GM18520 (cell line): ENCODE data around the gene KRTAP10-8.
"Not testable (repeated sequence)": the region's sequence is repeated elsewhere in the genome, so short reads cannot be mapped to it uniquely, and the experiment has no call there.

Experiments used
- ATAC-seq: cut with Tn5 transposase; IDR thresholded peaks from one replicate; pipeline ENCODE4 v1.9.1; 2021; ENCODE audit not compliant: unreplicated experiment

Gene KRTAP10-8

DNA sequence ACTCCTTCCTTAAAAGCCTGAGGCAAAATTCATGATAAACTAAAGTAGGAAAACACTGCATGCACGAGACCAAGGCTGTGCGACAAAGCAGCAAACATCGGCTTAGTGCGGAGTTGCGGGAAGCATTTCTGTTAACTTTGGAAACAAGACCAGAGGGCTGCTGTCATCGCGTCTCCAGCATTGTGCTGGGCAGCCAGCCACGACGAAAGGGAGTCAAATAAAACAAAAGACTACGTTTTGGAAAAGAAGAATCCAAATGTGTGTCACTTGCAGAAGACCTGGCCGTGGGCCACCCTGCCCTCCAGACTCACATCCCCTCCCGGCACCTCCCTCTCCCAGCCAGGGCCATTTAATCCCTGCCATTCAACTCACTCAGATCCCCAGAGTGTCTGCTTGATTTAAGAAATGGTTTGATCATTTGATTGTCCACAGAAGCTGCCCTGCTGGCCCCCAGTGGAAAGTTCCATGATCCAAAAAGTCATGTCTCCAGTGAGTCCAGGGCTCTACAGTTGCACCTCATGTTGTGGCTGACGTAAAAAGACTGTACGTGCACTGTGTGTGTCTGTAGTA, 31.9 kb downstream of the KRTAP10-8 start:
- no peak for ATAC-seq

DNA sequence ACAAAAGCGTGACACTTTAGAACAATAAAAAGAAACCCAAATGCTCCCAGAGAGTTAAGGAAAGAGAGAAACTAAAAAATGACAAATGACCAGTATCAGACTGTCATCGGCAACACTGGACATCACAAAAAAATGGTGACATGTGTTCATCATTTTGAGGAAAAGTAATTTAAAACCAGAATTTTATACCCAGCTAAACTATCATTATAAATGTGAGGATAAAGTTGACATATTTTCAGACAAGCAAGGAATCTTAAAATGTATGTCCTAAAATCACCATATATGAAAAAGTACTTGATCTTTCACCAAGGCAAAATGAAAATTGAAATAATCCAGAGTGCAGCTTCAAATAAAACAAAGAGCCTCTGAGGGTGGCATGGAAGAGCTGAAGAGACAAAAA, 33.0 kb downstream of the KRTAP10-8 start:
- no peak for ATAC-seq

DNA sequence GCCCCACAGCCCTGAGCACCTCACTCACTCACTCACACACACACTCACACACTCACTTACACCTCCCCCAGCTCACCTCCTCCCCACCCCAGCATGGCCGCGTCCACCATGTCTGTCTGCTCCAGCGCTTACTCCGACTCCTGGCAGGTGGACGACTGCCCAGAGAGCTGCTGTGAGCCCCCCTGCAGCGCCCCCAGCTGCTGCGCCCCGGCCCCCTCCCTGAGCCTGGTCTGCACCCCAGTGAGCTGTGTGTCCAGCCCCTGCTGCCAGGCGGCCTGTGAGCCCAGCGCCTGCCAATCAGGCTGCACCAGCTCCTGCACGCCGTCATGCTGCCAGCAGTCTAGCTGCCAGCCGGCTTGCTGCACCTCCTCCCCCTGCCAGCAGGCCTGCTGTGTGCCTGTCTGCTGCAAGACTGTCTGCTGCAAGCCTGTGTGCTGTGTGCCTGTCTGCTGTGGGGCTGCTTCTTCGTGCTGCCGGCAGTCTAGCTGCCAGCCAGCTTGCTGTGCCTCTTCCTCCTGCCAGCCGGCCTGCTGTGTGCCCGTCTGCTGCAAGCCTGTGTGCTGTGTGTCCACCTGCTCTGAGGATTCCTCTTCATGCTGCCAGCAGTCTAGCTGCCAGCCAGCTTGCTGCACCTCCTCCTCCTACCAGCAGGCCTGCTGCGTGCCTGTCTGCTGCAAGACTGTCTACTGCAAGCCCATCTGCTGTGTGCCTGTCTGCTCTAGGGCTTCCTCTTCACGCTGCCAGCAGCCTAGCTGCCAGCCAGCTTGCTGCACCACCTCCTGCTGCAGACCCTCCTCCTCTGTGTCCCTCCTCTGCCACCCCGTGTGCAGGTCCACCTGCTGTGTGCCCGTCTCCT, 34.7 kb downstream of the KRTAP10-8 start, which contains the start of gene KRTAP10-11:
Gene KRTAP10-11 (plus strand): TSS at position 49 of the 856 bp plus-strand sequence. CDS start 45 bp downstream, at position 94.
- ATAC-seq: not testable (repeated sequence)

DNA sequence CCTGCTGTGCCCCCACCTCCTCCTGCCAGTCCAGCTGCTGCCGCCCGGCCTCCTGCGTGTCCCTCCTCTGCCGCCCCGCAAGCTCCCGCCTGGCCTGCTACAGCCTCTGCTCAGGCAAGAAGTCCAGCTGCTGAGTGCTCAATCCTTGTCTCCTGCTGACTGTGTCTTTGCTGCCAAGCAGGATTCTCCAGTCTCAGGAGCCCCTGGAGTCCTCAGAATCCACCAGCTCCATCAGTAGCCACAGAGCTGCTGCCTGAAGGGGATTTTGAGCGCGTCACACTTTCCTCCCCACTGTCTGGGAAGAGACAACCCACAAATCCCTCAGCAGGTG, 35.3 kb downstream of the KRTAP10-8 start:
- no peak for ATAC-seq

DNA sequence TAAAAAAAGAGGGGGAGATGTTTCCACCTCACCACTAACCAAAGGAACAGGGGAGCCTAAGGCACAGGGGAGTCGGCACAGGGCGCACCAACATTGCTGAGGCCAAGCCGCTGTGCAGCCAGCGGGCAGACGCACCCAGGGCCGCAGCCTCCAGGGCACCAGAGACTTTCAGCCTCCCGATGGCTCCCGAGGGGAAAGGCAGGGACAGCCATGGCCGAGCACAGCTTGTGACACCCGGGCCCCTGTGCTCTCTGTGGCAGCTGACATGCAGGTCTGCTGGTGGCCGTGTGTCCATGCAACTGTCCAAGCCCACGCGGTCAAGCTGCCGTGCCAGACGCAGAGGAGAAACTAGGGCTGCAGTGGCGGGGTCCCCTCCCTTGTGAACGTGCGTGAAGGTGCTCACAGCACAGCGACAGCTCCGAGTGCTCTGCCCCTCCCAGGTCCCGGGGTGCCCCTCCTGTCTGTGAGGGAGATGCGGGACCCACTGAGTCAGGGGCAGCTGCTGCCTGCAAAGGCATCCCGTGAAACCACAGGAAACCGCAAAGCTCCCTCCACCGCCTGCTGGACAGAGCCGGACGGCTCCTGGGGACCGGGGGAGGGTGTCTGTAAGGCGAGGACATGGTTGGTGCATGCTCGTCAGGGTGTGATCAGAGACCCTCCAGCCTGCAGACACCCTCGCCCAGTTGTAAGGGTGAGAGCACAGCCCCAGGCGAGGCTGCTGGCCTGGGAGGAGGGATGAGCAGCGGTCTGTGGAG, 36.9 kb downstream of the KRTAP10-8 start:
- ATAC-seq: no peak

DNA sequence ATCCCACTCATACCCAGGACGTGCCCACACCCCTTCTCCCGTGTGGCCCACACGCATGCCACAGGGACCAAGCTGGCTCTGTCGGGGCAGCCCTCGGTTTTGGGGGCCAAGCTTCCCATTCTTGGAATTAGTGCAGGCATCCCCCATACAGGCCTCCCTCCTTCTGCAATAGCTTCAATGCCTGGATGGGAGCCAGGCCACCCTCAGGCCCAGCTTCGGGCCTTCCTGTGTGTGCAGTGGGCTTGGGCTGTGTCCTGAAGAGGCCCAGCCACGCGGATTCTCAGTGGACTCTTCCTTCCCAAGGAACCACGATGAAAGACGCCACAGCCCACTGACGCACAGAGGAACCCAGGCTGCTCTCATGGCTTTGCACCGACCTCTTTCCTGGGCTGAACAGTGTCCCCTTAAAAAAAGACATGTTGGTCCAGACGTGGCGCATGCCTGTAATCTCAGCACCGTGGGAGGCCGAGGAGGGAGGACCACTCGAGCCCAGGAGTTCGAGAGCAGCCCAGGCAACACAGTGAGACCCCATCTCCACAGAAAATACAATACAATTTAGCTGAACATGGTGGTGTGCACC, 37.7 kb downstream of the KRTAP10-8 start:
- ATAC-seq: no peak

DNA sequence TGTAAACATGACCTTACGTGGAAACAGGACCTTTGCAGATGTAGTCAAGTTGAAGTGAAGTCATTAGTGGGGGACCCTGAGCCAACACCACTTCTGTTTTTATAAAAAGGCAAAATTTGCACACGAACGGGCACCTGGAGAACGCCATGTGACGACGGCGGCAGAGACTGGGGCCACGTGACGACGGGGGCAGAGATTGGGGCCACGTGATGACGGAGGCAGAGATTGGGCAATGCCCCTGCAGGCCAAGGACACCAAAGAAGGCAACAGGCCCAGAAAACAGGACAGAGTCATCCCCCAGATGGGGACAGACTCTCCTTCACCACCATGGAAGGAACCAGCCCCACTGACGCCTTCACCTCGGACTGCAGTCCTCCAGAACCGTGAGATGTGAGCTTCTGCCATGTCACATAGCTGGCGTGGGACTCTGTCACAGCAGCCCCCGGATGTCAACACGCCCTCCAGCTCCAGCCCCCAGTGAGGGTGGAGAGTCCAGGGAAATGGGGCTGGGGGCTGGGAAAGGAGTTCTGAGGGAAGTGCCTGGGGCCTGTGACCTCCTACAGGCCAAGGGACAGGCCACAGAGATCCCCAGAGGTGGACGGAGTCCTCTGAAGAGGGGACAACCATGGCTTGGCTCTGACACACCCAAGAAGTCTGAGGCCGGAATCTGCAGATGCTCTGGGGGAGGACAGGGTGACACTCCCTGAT, 38.5 kb downstream of the KRTAP10-8 start:
- ATAC-seq: no peak

DNA sequence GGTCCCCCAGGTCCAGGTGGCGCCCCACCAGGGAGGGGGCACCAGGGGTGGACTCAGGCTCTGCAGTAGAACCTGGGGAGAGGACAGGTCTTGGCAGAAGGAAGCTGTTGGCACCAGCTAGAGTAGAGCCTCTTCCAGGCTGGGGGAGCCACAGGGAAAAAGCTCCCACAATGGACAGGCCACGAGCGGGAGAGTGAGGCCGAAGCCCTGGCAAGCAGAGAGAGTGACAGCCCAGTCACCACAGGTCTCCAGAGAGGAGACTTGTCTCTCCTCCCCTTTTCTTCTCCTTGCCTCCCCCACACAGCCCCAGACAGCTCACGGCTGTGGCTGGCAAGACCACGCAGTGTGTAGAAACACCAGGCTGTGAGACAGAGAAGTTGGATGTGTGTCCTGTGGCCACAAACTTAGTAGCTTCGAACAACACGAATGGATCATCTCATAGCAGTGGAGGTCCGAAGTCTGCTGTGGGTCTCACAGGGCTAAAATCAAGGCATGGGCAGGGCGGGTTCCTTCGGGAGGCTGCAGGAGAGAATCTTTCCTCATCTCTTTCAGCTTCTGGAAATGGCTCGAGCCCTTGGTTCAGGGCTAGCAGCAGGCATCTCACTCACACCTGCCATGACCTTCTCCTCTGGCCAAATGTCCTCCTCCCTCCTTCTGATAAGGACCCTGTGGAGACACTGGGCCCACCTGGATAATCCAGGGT, 39.2 kb downstream of the KRTAP10-8 start:
- no peak for ATAC-seq

DNA sequence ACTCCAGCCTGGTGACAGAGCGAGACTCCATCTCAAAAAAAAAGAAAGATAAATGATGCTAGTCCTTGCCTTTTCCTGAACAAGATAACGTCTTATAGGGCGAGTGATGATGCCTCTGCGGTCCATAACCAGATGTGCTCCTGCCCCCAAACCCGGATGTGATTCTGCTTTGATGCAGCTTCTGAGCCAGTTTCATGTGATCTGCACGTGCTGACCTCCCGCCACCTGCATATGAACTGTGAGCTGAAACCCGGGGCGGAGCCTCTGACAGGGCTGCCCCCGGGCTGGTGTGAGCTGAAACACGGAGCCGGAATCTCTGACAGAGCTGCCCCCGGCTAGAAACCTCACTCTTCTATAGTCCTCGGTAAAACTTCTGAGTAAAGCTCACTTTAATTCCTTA, 41.2 kb downstream of the KRTAP10-8 start:
- no peak for ATAC-seq

DNA sequence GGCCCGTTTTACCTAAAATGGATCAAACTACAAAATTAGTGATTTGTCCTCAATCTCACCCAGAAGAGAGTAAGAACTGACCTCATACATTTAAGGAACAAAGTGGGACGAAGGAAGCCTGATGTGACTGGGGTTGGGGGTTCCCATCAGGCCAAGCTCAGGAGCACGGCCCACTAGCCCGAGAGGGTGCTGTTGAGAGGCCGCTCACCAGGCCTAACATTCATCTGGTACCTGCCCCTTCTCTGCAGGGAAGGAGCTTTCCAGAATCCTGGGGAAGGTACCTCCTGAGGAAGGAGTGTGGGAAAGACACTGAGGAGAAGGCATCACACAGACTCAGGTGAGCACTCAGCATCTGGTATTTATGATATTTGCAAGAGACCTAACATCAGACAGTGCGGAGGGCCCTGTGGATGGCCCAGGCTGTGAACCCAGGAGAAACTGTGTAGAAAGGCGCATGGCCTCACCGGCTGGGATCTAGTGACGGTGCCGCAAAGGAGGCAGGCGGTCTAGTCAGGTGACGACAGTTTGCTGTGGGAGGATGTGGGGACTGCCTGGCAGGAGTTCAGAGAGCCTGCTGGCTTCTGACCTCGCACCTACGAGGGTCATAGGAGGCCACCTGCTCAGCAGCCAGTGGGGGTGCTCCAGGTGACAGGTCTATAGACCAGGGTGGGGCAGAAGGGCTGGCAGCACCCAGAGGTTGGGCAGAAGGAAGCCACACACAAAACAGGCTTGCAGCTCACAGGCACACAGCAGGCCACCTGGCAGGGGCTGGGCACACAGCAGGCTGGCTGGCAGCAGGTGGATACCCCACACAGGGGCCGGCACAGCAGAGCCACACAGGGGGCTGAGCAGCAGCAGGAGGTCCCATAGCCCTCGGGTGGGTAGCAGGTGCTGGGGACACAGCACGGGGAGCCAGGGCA, 42.0 kb downstream of the KRTAP10-8 start:
- no peak for ATAC-seq

DNA sequence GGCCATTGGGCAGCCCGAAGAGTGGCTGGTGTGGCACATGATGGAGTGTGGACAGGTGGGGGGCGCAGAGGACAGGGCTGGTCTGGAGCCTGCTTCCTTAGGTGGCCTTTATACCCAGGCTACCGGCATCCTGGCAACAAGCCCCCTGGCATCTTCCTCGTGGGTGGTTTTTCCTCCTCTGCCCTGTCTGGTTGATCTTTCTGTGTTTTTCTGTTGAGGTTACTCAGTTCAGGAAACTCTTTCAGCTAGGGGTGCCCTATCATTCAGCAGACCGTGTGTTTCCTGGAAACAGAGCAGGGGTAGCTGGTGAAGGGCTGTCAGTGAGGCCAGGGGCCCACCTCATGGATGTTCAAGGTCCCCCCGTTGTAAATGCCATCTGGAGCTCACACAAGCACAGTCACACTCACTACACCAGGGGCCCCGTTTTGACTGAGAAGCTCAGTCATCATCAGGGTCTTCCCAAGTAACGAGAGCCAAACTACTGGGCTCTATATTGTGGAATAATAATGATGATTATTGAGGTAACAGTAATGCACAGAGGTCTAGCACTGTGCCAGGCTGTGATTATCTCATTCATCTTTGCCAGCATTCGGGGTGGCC, 42.8 kb downstream of the KRTAP10-8 start, which contains the start of gene KRTAP12-4:
Gene KRTAP12-4 (minus strand): TSS at position 84 of the 600 bp plus-strand sequence. CDS start 45 bp downstream, at position 39.
- no peak for ATAC-seq

DNA sequence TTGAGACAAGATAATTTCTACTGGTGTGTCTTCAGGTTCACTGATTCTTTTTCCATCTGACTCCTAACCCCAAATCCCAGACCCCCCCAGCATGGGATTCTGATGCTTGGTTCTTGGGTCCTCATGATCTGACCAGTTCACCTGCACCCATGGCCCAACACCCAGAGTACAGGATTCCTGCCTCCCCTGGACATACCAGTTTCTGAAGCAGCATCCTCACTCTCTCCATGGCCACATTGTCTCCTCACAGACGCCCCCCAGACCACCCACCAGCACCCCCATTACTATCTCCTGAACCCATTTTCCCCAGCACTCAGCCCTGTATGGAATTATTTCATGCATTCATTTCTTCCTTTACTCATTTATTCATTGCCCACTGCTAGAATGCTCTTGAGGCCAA, 45.0 kb downstream of the KRTAP10-8 start:
- no peak for ATAC-seq

DNA sequence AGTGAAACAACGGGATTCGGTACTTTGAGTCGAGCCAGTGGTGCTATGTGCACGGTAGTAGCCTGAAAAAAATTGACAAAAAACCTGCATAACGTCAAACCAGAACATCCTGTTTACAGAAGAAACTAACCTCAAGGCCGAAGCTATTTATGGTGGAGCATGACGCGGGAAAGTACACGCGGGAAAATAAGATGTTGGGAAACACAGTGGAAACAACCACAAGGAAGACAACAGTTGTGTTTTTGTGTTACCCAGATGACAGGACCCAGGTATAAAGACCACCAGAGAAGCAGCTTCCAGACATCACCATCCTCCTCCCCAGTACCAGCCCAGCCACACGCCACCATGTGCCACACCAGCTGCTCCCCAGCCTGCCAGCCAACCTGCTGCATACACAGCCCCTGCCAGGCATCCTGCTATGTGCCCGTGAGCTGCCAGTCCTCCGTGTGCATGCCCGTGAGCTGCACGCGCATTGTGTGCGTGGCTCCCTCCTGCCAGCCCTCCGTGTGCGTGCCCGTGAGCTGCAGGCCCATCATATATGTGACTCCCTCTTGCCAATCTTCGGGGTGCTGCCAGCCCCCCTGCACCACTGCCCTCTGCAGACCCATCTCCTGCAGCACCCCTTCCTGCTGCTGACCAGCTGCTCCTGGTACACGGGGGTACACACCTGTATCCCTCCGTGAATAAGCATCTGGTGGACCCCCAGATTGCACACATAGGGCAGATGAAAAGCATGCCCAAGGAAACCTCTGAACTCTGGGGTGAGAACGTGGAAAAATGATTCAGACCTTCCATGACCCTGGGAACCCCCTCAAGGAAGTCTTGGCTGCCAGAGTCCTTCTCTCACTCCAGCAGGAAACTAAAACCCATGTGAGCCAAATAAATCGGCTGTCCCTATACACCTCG, 46.0 kb downstream of the KRTAP10-8 start, which contains the start of gene KRTAP12-3:
Gene KRTAP12-3 (plus strand): TSS at position 298 of the 906 bp plus-strand sequence. CDS start 48 bp downstream, at position 346.
- ATAC-seq: no peak

DNA sequence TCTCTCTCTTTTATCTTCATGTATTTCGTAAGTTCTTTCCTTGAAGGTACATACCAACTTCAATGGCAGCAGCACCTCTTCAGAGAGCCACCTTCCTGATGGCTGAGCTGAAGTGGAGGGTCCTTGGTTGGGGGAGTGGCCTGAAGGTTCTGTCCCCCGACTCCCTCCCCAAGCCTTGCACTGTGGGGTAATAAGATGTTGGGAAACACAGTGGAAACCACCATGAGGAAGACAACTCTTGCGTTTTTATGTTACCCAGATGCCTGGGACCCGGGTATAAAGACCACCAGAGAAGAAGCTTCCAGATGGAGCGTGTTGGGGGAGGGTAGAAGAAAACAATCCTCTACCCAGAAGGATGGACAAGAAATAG, 46.6 kb downstream of the KRTAP10-8 start:
- ATAC-seq: no peak

DNA sequence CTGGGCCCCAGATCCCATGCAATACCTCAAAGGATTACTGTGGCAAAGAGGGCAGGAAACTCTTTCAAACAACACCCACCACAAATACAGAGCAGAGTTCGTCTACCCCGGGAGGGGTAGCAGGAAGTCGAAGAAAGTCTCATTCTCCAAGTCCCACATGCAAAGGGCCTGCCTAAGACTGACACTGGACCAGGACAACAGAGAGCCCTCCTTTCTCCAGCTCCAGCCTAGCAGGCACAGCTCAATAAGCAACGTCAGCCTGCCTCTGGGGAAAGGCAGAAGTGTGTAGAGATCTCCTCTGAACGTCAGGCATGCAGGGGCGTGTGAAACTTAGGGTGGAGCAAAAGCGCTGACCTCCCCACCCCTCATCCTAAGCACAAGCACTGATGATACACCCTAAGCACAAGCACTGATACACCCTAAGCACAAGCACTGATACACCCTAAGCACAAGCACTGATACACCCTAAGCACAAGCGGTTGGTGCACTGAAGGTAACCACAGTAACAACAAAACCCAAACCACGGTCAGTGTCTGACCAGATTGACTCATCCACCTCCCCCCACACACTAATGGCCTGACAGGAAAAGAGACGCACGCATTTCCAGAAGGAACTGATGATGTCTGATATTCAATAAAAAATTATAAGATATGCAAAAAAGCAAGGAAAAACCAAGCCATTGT, 47.2 kb downstream of the KRTAP10-8 start:
- ATAC-seq: no peak

DNA sequence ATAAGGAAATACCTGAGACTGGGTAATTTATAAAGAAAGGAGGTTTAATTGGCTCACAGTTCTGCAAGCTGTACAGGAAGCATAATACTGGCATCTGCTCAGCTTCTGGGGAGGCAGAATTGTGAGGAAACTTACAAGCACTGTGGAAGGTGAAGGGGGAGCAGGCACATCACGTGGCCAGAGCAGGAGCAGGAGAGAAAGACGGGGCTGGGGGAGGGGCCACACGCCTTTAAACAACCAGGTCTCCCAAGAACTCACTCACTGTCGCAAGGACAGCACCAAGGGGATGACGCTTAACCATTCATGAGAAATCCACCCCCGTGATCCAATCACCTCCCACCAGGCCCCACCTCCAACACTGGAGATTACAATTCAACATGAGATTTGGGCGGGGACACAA, 49.7 kb downstream of the KRTAP10-8 start:
- not testable (repeated sequence) for ATAC-seq
